IMR-90 (cell line): ENCODE results near the gene GALM. TPM values are rescaled to one million over a fixed set of nuclear protein-coding genes. Genes with fewer than 3 reads are reported as not detected.

Source experiments
- ATAC-seq: fragments of 200-7000 bp; cut with Tn5 transposase; 2 replicates; pipeline ENCODE4 v1.9.1; 2020; ENCODE audit warnings: low read depth, mild to moderate bottlenecking, moderate library complexity
- BruUV-seq: library from RNA; stranded (reverse); fragments of 400-500 nt; replicated peaks from 2 replicates; lab custom pipeline; 2021; lab: Mats Ljungman, UMichigan
- CTCF ChIA-PET: fragments of 300-600 bp; formaldehyde crosslinking; extraction: SDS; loops from one replicate; lab custom pipeline; 2021; ENCODE audit warnings: antibody characterized with exemption; lab: Yijun Ruan, JAX
- POLR2A ChIA-PET: fragments of 300-600 bp; sonication (Branson Sonifier 250); formaldehyde crosslinking; loops from one replicate; lab custom pipeline; 2022; ENCODE audit warnings: antibody characterized with exemption; ENCODE audit not compliant: unreplicated experiment; lab: Charles Lee
- DNase-seq: peaks from one replicate; pipeline ENCODE4 v3.0.0; 2013
- H2AFZ ChIP-seq: replicated peaks from 2 replicates; pipeline ENCODE3; 2013; ENCODE audit warnings: low read length, mild to moderate bottlenecking; ENCODE audit not compliant: poor library complexity
- H2AK5ac ChIP-seq: 2 replicates; pipeline ENCODE4 v1.6.1; 2013; ENCODE audit warnings: low read depth, low read length, inconsistent platforms
- H2AK9ac ChIP-seq: replicated peaks from 2 replicates; pipeline ENCODE3; 2013; ENCODE audit warnings: mild to moderate bottlenecking, low read depth, low read length, moderate library complexity; ENCODE audit not compliant: poor library complexity
- H2BK120ac ChIP-seq: 2 replicates; pipeline ENCODE4 v1.6.1; 2013; ENCODE audit warnings: low read depth, low read length, inconsistent platforms
- H2BK15ac ChIP-seq: 3 replicates; pipeline ENCODE4 v1.6.1; 2013; ENCODE audit warnings: low read depth, low read length, inconsistent platforms
- H2BK20ac ChIP-seq: 2 replicates; pipeline ENCODE4 v1.6.1; 2013; ENCODE audit warnings: low read depth, mild to moderate bottlenecking, inconsistent platforms, low read length, moderate library complexity
- H2BK5ac ChIP-seq: 2 replicates; pipeline ENCODE4 v1.6.1; 2013; ENCODE audit warnings: mild to moderate bottlenecking, low read depth, low read length, inconsistent platforms; ENCODE audit not compliant: poor library complexity, severe bottlenecking
- H3K14ac ChIP-seq: replicated peaks from 2 replicates; pipeline ENCODE4 v1.6.1; 2013; ENCODE audit warnings: low read depth, low read length, inconsistent platforms
- H3K18ac ChIP-seq: 2 replicates; pipeline ENCODE4 v1.6.1; 2013; ENCODE audit warnings: low read depth, low read length, control low read depth
- H3K23ac ChIP-seq: 2 replicates; pipeline ENCODE4 v1.6.1; 2013; ENCODE audit warnings: low read depth, low read length, inconsistent platforms
- H3K27ac ChIP-seq: 2 replicates; pipeline ENCODE4 v1.5.1; 2013; ENCODE audit warnings: mild to moderate bottlenecking, control low read depth, low read length; ENCODE audit not compliant: insufficient read depth
- H3K27me3 ChIP-seq: 2 replicates; pipeline ENCODE4 v1.6.1; 2013; ENCODE audit warnings: low read length; ENCODE audit not compliant: control insufficient read depth, insufficient read depth
- H3K36me3 ChIP-seq: 2 replicates; pipeline ENCODE4 v1.6.1; 2013; ENCODE audit warnings: low read length, mixed read lengths; ENCODE audit not compliant: control insufficient read depth, insufficient read depth
- H3K4ac ChIP-seq: 2 replicates; pipeline ENCODE4 v1.6.1; 2013; ENCODE audit warnings: low read depth, low read length, inconsistent platforms
- H3K4me1 ChIP-seq: 2 replicates; pipeline ENCODE4 v1.6.1; 2013; ENCODE audit warnings: low read length, mixed read lengths; ENCODE audit not compliant: control insufficient read depth, insufficient read depth
- H3K4me2 ChIP-seq: 2 replicates; pipeline ENCODE4 v1.6.1; 2013; ENCODE audit warnings: low read depth, mild to moderate bottlenecking, control low read depth, low read length, moderate library complexity
- H3K4me3 ChIP-seq: 2 replicates; pipeline ENCODE4 v1.5.1; 2013; ENCODE audit warnings: low read depth, mild to moderate bottlenecking, control low read depth, low read length, moderate library complexity; ENCODE audit not compliant: insufficient read depth
- H3K56ac ChIP-seq: 2 replicates; pipeline ENCODE4 v1.6.1; 2013; ENCODE audit warnings: low read length, inconsistent platforms; ENCODE audit not compliant: insufficient read depth; ENCODE audit errors: extremely low read depth
- H3K79me1 ChIP-seq, 2 experiments: 2 replicates each; pipeline ENCODE4 v1.6.1; 2013; ENCODE audit warnings: low read length in 2 of 2, inconsistent platforms in 1 of 2, low read depth in 1 of 2
- H3K9ac ChIP-seq: 2 replicates; pipeline ENCODE4 v1.6.1; 2013; ENCODE audit warnings: low read depth, low read length, control low read depth
- H3K9me1 ChIP-seq: 2 replicates; pipeline ENCODE4 v1.6.1; 2013; ENCODE audit warnings: low read length, inconsistent platforms; ENCODE audit not compliant: insufficient read depth
- H3K9me3 ChIP-seq: 2 replicates; pipeline ENCODE4 v1.6.1; 2013; ENCODE audit warnings: low read length; ENCODE audit not compliant: control insufficient read depth, insufficient read depth
- H4K20me1 ChIP-seq: 2 replicates; pipeline ENCODE4 v1.6.1; 2013; ENCODE audit warnings: low read length, inconsistent platforms; ENCODE audit not compliant: insufficient read depth
- H4K5ac ChIP-seq: 2 replicates; pipeline ENCODE4 v1.6.1; 2013; ENCODE audit warnings: mild to moderate bottlenecking, low read depth, low read length, control low read depth
- H4K8ac ChIP-seq, 2 experiments: 2 replicates each; pipeline ENCODE4 v1.6.1; 2013; ENCODE audit warnings: low read depth in 2 of 2, low read length in 2 of 2, control low read depth in 1 of 2, inconsistent platforms in 1 of 2
- H4K91ac ChIP-seq: 2 replicates; pipeline ENCODE4 v1.6.1; 2013; ENCODE audit warnings: low read depth, low read length, inconsistent platforms; ENCODE audit not compliant: insufficient read depth
- CHD1 ChIP-seq: IDR thresholded peaks from 2 replicates; pipeline ENCODE4 v1.6.1; 2012; ENCODE audit warnings: low read depth, low read length, improper control_type of control experiment
- MAFK ChIP-seq: IDR thresholded peaks from 2 replicates; pipeline ENCODE4 v1.6.1; 2012; ENCODE audit warnings: low read depth, low read length, improper control_type of control experiment
- NFE2L2 ChIP-seq: fragments of 150-350 bp; IDR thresholded peaks from 2 replicates; pipeline ENCODE4 v1.6.1; 2016; ENCODE audit warnings: low read depth, mild to moderate bottlenecking, low read length
- RAD21 ChIP-seq: IDR thresholded peaks from 2 replicates; pipeline ENCODE4 v1.6.1; 2012; ENCODE audit warnings: low read length, improper control_type of control experiment
- RCOR1 ChIP-seq: IDR thresholded peaks from 2 replicates; pipeline ENCODE4 v1.6.1; 2012; ENCODE audit warnings: mild to moderate bottlenecking, low read length, improper control_type of control experiment; ENCODE audit not compliant: insufficient replicate concordance
- SMC3 ChIP-seq: fragments of 150-350 bp; IDR thresholded peaks from 2 replicates; pipeline ENCODE4 v1.6.1; 2016; ENCODE audit warnings: low read depth, mild to moderate bottlenecking, antibody characterized with exemption, low read length, moderate library complexity
- WGBS, 2 experiments: methylation state at CpG; one replicate each; pipeline versions ENCODE4 v1.1.5 to v1.1.7; 2013; ENCODE audit warnings: missing lambda C conversion rate in 2 of 2; ENCODE audit not compliant: insufficient read length in 1 of 2; ENCODE audit errors: extremely low coverage in 2 of 2; 5-methylcytosine and 5-hydroxymethylcytosine counted together
- dilution Hi-C: fragments of 300-500 bp; cut with HindIII; formaldehyde crosslinking; loops from one replicate; pipeline ENCODE4 v1.14.3; 2018; ENCODE audit warnings: low sequenced_read_pairs; ENCODE audit not compliant: unreplicated experiment
- in situ Hi-C: fragments of 300-500 bp; cut with MboI; formaldehyde crosslinking; loops from 3 replicates; pipeline ENCODE4 v1.14.3; 2019; ENCODE audit warnings: low sequenced_read_pairs, inconsistent platforms, mixed read lengths
- intact Hi-C: fragments of 100-400 bp; cut with micrococcal nuclease; formaldehyde crosslinking; loops from 2 replicates; pipeline ENCODE4 v1.10.0; 2022
- polyA plus RNA-seq, 3 experiments: library from polyadenylated mRNA; depleted of rRNA; stranded (reverse); fragments of >200 nt; gene quantifications; 2 replicates each; pipeline ENCODE4 v1.2.3, GENCODE V29; 2012; ENCODE audit warnings: low replicate concordance in 1 of 3
- total RNA-seq: library from RNA; depleted of rRNA; stranded (reverse); fragments of >200 nt; gene quantifications from 2 replicates; pipeline ENCODE4 v1.2.3, GENCODE V29; 2012
- TF ChIP-seq, protein P1 (sequence below): fragments of 150-350 bp; IDR thresholded peaks from 2 replicates; pipeline ENCODE4 v1.6.1; 2016; ENCODE audit warnings: low read depth, mild to moderate bottlenecking, low read length, moderate library complexity, borderline replicate concordance

The GALM gene
- total and polyA plus RNA-seq, 2 of the 4 experiments (the other 2 are of a cell fraction), result 12.1 to 24.2 TPM

DNA sequence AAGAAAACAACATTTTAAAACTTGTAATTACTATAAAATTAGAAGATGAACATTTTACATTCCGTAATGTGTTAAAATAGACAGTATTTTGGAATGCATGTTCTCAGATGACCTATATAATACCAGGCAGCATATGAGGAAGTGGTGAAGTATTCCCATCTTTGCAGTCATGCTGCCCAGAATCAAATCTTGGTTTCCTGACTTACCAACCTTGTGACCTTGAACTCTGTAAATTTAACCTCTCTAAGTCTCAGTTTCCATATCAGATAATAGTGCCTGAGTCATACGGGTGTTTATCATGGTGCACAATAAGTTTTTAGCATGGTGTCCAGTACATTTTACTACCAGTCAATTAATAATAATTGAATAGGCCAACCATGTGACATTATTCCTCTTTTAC, 7.3 kb upstream of the GALM start:
- no peak for TF ChIP-seq SMC3
- TF ChIP-seq RCOR1, result no peak
- no peak for TF ChIP-seq CHD1
- TF ChIP-seq NFE2L2, result no peak
- TF ChIP-seq, protein P1, sequence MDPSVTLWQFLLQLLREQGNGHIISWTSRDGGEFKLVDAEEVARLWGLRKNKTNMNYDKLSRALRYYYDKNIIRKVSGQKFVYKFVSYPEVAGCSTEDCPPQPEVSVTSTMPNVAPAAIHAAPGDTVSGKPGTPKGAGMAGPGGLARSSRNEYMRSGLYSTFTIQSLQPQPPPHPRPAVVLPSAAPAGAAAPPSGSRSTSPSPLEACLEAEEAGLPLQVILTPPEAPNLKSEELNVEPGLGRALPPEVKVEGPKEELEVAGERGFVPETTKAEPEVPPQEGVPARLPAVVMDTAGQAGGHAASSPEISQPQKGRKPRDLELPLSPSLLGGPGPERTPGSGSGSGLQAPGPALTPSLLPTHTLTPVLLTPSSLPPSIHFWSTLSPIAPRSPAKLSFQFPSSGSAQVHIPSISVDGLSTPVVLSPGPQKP, result no peak
- TF ChIP-seq RAD21, result no peak
- TF ChIP-seq MAFK, result no peak
- no peaks in the 10 kb centered on the region for H3K4me1 ChIP-seq
- BruUV-seq, result no TSS peak
- H3K18ac ChIP-seq, result no peak overlapping the region
- H3K56ac ChIP-seq, result no peak overlapping the region
- H2BK20ac ChIP-seq, result no peak overlapping the region
- H3K79me1 ChIP-seq, result no peaks in the 10 kb centered on the region
- H3K36me3 ChIP-seq, result no peaks in the 10 kb centered on the region
- no peak overlapping the region for H4K5ac ChIP-seq
- H3K23ac ChIP-seq, result no peak overlapping the region
- no peak overlapping the region for H3K4me2 ChIP-seq
- no peaks in the 10 kb centered on the region for H4K20me1 ChIP-seq
- CTCF ChIA-PET, result no interaction called here
- DNase-seq (no peak), ATAC-seq (no peak)
- H3K9ac ChIP-seq, result no peak overlapping the region
- no peak overlapping the region for H2BK15ac ChIP-seq
- in situ Hi-C loops (no loop called here), dilution Hi-C loops (no loop called here), intact Hi-C loops (no loop called here)
- no peak overlapping the region for H3K4ac ChIP-seq
- no peaks in the 10 kb centered on the region; the same call in 1 of the 2 replicates for H3K9me1 ChIP-seq
- no peak overlapping the region for H4K91ac ChIP-seq
- H2AK9ac ChIP-seq, result no peak overlapping the region
- H3K27ac ChIP-seq, result no peak overlapping the region
- H3K14ac ChIP-seq, result no peak overlapping the region
- WGBS, 2 experiments, result no CpG with 5 or more reads among the region's 2 CpGs
- H2BK120ac ChIP-seq, result no peak overlapping the region
- no peak overlapping the region for H3K4me3 ChIP-seq
- no peaks in the 10 kb centered on the region for H3K27me3 ChIP-seq
- H4K8ac ChIP-seq, result no peak overlapping the region
- H2AFZ ChIP-seq, result no peak overlapping the region
- H3K9me3 ChIP-seq, result no peaks in the 10 kb centered on the region
- H2AK5ac ChIP-seq, result no peak overlapping the region
- no peak overlapping the region for H2BK5ac ChIP-seq
- POLR2A ChIA-PET, result no interaction called here
